ENCODE data around the gene FBXL20.

DNA sequence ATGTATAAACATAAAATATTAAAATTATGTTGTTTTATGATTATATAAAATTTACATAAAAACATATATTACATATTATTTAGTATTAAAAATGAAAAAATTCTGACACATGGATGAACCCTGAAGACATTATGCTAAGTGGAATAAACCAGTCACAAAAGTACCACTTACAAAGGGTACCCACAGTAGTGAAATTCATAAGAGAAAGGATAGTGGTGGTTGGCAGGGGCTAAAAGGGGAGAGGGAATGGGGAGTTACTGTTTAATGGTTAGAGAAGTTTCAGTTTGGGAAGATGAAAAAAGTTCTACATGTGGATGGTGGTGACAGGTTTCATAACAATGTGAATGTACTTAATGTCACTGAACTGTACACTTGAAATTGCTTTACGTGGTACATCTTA, 41.4 kb downstream of the FBXL20 start:
- TF ChIP-seq, protein P1, sequence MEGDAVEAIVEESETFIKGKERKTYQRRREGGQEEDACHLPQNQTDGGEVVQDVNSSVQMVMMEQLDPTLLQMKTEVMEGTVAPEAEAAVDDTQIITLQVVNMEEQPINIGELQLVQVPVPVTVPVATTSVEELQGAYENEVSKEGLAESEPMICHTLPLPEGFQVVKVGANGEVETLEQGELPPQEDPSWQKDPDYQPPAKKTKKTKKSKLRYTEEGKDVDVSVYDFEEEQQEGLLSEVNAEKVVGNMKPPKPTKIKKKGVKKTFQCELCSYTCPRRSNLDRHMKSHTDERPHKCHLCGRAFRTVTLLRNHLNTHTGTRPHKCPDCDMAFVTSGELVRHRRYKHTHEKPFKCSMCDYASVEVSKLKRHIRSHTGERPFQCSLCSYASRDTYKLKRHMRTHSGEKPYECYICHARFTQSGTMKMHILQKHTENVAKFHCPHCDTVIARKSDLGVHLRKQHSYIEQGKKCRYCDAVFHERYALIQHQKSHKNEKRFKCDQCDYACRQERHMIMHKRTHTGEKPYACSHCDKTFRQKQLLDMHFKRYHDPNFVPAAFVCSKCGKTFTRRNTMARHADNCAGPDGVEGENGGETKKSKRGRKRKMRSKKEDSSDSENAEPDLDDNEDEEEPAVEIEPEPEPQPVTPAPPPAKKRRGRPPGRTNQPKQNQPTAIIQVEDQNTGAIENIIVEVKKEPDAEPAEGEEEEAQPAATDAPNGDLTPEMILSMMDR (IDR thresholded peaks at IDR 0.05; ENCODE audit: extremely low read depth in 1 of 2, insufficient read depth in 1 of 2, low read depth in 1 of 2, low read length in 2 of 2), result no peak
- no peak for TF ChIP-seq POLR2AphosphoS5 (IDR thresholded peaks at IDR 0.05; ENCODE audit: insufficient read depth, low read depth, low read length)

All from endothelial cell of umbilical vein (primary cell).